ENCODE measurements around the gene SAMD1. TPM values are rescaled to one million over a fixed set of nuclear protein-coding genes. Genes with fewer than 3 reads are reported as not detected.

SAMD1 gene
- total and polyA plus RNA-seq, 2 of the 13 experiments (the other 11 are each of a cell fraction or from before 2014, with no cell fraction given), result 17.5 to 45.0 TPM

DNA sequence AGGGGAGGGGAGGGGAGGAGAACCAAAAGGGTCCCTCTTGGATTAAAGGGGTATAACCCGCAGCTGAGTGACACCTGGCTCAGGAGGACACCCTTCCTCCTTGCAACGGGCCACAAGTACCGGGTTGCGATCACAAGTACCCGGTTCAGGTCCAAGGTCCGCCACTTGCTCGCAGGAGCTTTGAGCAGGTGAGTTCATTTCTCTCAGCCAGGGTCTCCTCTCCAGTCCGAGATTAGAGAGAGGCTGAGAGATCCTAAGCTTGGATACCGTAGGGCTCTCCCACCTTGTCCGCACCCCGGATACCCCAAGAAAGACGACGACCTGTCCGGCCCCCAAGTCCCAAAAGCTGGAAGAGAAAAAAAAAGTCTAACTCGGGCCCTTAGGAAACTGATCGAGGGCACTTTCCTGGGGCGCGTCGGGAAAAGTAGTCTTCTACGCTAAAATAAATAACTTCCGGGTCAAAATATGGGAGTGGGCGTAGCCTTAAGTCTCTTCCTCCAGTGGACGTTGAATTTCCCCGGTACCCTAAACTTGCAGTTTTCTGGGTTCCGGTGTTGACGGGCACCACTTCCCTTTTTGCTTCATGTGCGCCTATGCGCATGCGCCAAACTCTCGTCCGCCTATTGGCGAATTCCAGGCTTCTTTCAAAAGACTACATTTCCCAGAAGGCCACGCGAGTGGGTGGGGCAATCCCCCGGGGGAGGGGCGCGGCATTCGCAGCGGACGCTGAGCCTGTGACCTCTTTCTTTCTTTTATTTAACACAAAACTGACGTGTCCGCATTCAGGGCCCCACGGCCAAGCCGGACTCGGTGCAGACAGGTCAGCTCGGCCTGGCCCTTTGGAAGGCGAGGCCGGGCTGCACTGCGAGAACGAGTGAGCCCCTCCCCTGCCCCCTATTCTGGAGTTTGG, 9.4 kb downstream of the SAMD1 start (continued):
- TF ChIP-seq ISX (CRISPR knock-in tag; conservative IDR thresholded peaks at IDR 0.05) (no peak), ZFP1 (CRISPR knock-in tag; IDR thresholded peaks at IDR 0.05) (no peak), MATR3 (CRISPR knock-in tag; IDR thresholded peaks at IDR 0.05) (no peak), EED (CRISPR knock-in tag; IDR thresholded peaks at IDR 0.05) (no peak), ZNF382 (CRISPR knock-in tag; IDR thresholded peaks at IDR 0.05; ENCODE audit: borderline replicate concordance) (no peak), PHF21A (CRISPR knock-in tag; IDR thresholded peaks at IDR 0.05) (peak; percentile 68), KAT7 (CRISPR knock-in tag; IDR thresholded peaks at IDR 0.05; ENCODE audit: borderline replicate concordance) (no peak), ELF1 (CRISPR knock-in tag; IDR thresholded peaks at IDR 0.05) (peak; percentile 97), TAF1 (CRISPR knock-in tag; IDR thresholded peaks at IDR 0.05) (peak; percentile 86), ZFY (CRISPR knock-in tag; IDR thresholded peaks at IDR 0.05) (peak; percentile 84), TEF (CRISPR knock-in tag; IDR thresholded peaks at IDR 0.05) (no peak), ZNF644 (CRISPR knock-in tag; IDR thresholded peaks at IDR 0.05; ENCODE audit: low read depth) (no peak), ERF (CRISPR knock-in tag; IDR thresholded peaks at IDR 0.05) (peak; percentile 59), KLF6 (CRISPR knock-in tag; IDR thresholded peaks at IDR 0.05) (peak; percentile 82; the same call in 1 of the 2 replicates), SSRP1 (CRISPR knock-in tag; IDR thresholded peaks at IDR 0.05) (no peak), ZNF678 (CRISPR knock-in tag; IDR thresholded peaks at IDR 0.05) (no peak), ZNF17 (CRISPR knock-in tag; IDR thresholded peaks at IDR 0.05) (no peak), ZNF143 (CRISPR knock-in tag; IDR thresholded peaks at IDR 0.05) (peak; percentile 96), ELF4 (CRISPR knock-in tag; IDR thresholded peaks at IDR 0.05; ENCODE audit: borderline replicate concordance) (peak; percentile 88), EZH2 (conservative IDR thresholded peaks at IDR 0.05; ENCODE audit: low read depth, low read length) (no peak), TBL1XR1 (IDR thresholded peaks at IDR 0.05; ENCODE audit: borderline replicate concordance, low read length, partially characterized antibody) (peak; percentile 30), YEATS2 (CRISPR knock-in tag; IDR thresholded peaks at IDR 0.05; ENCODE audit: borderline replicate concordance) (peak; percentile 69; the same call in 1 of the 2 replicates)
- TF ChIP-seq, protein P1, sequence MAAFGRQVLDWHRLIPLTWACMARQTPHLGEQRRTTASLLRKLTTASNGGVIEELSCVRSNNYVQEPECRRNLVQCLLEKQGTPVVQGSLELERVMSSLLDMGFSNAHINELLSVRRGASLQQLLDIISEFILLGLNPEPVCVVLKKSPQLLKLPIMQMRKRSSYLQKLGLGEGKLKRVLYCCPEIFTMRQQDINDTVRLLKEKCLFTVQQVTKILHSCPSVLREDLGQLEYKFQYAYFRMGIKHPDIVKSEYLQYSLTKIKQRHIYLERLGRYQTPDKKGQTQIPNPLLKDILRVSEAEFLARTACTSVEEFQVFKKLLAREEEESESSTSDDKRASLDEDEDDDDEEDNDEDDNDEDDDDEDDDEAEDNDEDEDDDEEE (CRISPR knock-in tag; IDR thresholded peaks at IDR 0.05), result no peak
- TF ChIP-seq, protein P2, sequence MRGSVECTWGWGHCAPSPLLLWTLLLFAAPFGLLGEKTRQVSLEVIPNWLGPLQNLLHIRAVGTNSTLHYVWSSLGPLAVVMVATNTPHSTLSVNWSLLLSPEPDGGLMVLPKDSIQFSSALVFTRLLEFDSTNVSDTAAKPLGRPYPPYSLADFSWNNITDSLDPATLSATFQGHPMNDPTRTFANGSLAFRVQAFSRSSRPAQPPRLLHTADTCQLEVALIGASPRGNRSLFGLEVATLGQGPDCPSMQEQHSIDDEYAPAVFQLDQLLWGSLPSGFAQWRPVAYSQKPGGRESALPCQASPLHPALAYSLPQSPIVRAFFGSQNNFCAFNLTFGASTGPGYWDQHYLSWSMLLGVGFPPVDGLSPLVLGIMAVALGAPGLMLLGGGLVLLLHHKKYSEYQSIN (CRISPR knock-in tag; IDR thresholded peaks at IDR 0.05; ENCODE audit: borderline replicate concordance), result no peak
- TF ChIP-seq, protein P3, sequence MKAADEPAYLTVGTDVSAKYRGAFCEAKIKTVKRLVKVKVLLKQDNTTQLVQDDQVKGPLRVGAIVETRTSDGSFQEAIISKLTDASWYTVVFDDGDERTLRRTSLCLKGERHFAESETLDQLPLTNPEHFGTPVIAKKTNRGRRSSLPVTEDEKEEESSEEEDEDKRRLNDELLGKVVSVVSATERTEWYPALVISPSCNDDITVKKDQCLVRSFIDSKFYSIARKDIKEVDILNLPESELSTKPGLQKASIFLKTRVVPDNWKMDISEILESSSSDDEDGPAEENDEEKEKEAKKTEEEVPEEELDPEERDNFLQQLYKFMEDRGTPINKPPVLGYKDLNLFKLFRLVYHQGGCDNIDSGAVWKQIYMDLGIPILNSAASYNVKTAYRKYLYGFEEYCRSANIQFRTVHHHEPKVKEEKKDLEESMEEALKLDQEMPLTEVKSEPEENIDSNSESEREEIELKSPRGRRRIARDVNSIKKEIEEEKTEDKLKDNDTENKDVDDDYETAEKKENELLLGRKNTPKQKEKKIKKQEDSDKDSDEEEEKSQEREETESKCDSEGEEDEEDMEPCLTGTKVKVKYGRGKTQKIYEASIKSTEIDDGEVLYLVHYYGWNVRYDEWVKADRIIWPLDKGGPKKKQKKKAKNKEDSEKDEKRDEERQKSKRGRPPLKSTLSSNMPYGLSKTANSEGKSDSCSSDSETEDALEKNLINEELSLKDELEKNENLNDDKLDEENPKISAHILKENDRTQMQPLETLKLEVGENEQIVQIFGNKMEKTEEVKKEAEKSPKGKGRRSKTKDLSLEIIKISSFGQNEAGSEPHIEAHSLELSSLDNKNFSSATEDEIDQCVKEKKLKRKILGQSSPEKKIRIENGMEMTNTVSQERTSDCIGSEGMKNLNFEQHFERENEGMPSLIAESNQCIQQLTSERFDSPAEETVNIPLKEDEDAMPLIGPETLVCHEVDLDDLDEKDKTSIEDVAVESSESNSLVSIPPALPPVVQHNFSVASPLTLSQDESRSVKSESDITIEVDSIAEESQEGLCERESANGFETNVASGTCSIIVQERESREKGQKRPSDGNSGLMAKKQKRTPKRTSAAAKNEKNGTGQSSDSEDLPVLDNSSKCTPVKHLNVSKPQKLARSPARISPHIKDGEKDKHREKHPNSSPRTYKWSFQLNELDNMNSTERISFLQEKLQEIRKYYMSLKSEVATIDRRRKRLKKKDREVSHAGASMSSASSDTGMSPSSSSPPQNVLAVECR (CRISPR knock-in tag; IDR thresholded peaks at IDR 0.05; ENCODE audit: borderline replicate concordance), result peak; percentile 77; the same call in 1 of the 2 replicates
